ENCODE measurements around the gene C17orf67.

GRCh38 chr17:56810891-56811775 lies 22.6 kb downstream of the C17orf67 start:
- TF ChIP-seq CTCF (IDR thresholded peaks at IDR 0.05; ENCODE audit: poor library complexity): no peak
- no peak for TF ChIP-seq EZH2 (IDR thresholded peaks at IDR 0.05; ENCODE audit: borderline replicate concordance)
